GM19238 (cell line): ENCODE measurements around the gene RTN4R.
"Not testable (repeated sequence)": the region's sequence is repeated elsewhere in the genome, so short reads cannot be mapped to it uniquely, and the experiment has no call there.

ENCODE experiments used
- DNase-seq: peaks from one replicate; pipeline ENCODE4 v3.0.0; 2011; ENCODE audit warnings: low spot score; ENCODE audit not compliant: insufficient read length

The RTN4R gene

DNA sequence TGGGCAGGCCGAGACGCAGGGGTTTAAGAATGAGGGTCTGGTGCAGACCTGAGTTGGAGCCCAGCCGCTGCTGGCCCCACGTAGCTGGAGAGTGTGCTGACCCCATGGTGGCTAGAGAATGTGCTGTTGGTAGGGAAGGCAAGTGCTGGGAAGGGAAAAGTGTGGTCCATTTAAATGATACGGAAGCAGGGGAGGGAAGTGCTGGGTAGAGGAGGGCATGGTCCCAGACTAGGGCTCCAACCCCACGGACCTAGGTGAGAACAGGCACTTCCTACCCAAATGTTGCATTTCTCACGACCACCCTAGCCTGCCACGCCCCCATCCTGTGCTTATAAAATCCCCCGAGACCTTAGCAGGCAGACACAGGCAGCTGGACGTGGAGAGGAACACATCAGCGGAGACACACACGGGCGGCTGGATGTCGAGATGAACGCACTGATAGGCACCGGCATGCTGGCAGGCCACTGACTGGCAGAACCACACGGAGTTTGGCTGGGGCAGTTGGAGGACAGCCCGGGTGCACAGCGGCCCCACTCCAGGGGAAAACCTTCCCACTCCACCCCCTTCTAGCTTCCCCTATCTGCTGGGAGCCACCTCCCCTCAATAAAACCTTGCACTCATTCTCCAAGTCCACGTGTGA is 18.8 kb upstream of the RTN4R start:
- not testable (repeated sequence) for DNase-seq

DNA sequence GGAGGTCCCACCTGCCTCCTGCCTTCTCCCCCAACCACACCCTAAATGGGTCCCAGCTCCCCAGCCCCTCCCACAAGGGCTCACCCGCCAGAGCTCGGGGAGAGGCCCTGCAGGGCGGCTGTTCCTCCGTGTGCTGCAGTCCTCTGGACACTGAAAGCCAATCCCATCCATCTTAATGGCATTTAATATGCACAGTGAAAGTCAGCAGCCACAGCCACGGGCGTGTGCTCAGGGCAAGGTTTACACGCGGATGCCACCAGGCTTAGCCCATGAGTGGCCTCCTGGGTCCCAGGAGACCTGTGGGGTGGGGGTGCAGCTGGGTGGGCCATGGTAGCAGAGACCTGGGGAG is 18.2 kb upstream of the RTN4R start:
- not testable (repeated sequence) for DNase-seq

GRCh38 chr22:20285473-20286311 is 17.6 kb upstream of the RTN4R start:
- peak; percentile 60 for DNase-seq

- DNase-seq: no peak
Observed at GRCh38 chr22:20284471-20285086, 16.5 kb upstream of the RTN4R start.

- no peak for DNase-seq
Observed at GRCh38 chr22:20283674-20284066, 15.6 kb upstream of the RTN4R start.

- no peak for DNase-seq
Observed at GRCh38 chr22:20282901-20283673, 15.0 kb upstream of the RTN4R start.

GRCh38 chr22:20281891-20282290 is 13.8 kb upstream of the RTN4R start:
- no peak for DNase-seq

GRCh38 chr22:20281473-20281872 is 13.4 kb upstream of the RTN4R start:
- not testable (repeated sequence) for DNase-seq

- DNase-seq: no peak
Observed at GRCh38 chr22:20280866-20281265, 12.7 kb upstream of the RTN4R start.

GRCh38 chr22:20280163-20280562 is 12.0 kb upstream of the RTN4R start:
- DNase-seq: not testable (repeated sequence)

- DNase-seq: no peak
Observed at GRCh38 chr22:20279662-20280134, 11.6 kb upstream of the RTN4R start.

DNA sequence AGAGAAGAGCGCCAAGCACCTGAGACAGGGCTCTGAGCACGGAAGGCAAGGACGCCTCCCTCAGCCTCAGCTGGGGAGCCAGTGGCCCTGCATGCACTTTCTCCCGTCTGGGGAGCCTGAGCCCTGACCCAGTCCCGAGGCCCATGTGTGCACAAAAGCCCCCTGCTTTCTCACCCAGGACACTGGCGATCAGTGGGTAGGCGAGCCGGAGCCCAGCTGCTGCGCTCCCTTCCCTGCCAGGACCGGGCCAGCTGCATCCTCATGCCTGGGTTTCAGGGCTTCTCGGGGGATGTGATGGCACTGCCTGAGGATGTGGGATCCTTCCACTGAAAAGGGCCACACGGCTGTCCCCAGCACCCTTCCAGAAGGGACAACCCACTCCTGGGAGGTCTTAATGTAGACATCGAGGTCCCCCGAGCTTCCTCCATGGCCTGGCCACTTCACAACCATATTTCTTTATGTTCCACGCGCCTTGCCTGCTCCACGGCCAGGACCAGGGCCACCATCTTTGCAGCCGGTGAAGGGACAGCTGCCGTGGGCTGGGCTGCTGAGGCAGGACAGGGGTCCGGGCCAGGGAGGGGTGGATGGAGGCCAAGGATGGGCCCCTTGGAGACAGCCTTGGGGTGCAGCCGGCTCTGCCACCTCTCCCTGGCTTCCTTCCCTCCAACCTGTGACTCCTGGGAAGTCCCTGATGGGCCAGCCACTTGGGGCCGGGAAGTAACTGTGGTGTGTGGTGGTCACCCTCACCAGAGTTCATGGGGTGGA is 10.8 kb upstream of the RTN4R start:
- not testable (repeated sequence) for DNase-seq

- DNase-seq: not testable (repeated sequence)
Observed at GRCh38 chr22:20277936-20278635, 10.0 kb upstream of the RTN4R start.

DNA sequence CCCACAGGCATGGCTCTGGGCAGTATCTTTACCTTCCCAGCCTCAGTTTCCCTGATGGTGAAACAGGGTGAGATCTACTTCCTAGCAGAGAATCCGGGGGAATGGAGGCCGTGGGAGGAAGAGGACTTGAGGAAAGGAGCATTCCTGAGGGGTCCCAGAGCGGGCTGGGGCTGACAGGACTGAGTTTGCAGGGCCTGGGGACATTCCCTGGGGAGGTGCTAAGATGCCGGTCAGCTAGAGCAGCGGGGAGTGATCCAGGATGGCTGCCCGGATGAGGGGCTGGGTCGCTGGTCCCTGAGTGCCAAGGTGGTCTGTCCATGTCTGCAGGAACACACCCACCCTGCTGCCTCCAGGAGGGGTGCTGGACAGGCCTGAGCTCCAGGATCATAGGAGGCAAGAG is 8.3 kb upstream of the RTN4R start:
- DNase-seq: no peak

- no peak for DNase-seq
Observed at GRCh38 chr22:20275836-20276235, 7.7 kb upstream of the RTN4R start.

GRCh38 chr22:20275325-20275724 is 7.2 kb upstream of the RTN4R start:
- not testable (repeated sequence) for DNase-seq

GRCh38 chr22:20274374-20274773 is 6.3 kb upstream of the RTN4R start:
- DNase-seq: not testable (repeated sequence)

DNA sequence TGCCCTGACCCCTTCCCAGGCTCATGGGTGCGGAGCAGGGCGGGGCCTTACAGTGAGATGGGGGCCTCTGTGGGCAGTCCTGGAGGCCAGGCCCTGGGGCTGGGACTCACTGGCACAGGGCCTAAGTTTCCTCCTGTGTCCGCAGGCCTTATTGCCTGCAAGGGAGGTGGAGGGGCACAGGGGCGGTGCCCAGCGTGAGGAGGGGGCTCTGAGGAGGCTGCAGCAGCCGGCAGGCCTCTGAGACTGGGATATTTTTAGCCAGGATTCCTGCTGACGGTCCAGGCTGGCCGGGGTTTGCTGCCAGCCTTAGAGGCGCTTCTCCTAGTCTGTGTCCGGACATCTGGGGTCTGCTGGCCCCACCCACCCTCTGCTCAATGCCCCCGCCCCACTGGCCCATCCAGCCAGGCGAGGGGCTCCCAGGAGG is 5.7 kb upstream of the RTN4R start:
- no peak for DNase-seq

GRCh38 chr22:20272700-20273099 is 4.6 kb upstream of the RTN4R start:
- DNase-seq: no peak

GRCh38 chr22:20272174-20272573 is 4.1 kb upstream of the RTN4R start:
- DNase-seq: no peak
